Astrocyte (in vitro differentiated cells and primary cell): Measurements from ENCODE around the gene PLA2G2F. TPM values are rescaled to one million over a fixed set of nuclear protein-coding genes. Genes with fewer than 3 reads are reported as not detected.

Experiments
- DNase-seq: peaks from one replicate; pipeline ENCODE4 v3.0.0-alpha.2; 2010; ENCODE audit warnings: low read depth
- FAIRE-seq: peaks from 2 replicates; lab custom pipeline; 2011; peaks lifted over from hg19 to GRCh38; lab: Jason Lieb, UNC
- H2AFZ ChIP-seq: 2 replicates; pipeline ENCODE4 v1.6.0; 2012; ENCODE audit warnings: low read depth, low read length, inconsistent platforms
- H3K27ac ChIP-seq: 2 replicates; pipeline ENCODE4 v1.5.1; 2011; ENCODE audit warnings: low read depth, low read length, inconsistent platforms
- H3K27me3 ChIP-seq: 2 replicates; pipeline ENCODE4 v1.6.0; 2011; ENCODE audit warnings: low read length, inconsistent platforms; ENCODE audit not compliant: insufficient read depth
- H3K36me3 ChIP-seq: 2 replicates; pipeline ENCODE4 v1.5.1; 2011; ENCODE audit warnings: low read length, inconsistent platforms; ENCODE audit not compliant: insufficient read depth
- H3K4me1 ChIP-seq: 2 replicates; pipeline ENCODE4 v1.5.1; 2011; ENCODE audit warnings: low read length, inconsistent platforms; ENCODE audit not compliant: insufficient read depth
- H3K4me2 ChIP-seq: 2 replicates; pipeline ENCODE4 v1.6.0; 2012; ENCODE audit warnings: low read length, inconsistent platforms
- H3K4me3 ChIP-seq: 2 replicates; pipeline ENCODE4 v1.5.1; 2011; ENCODE audit warnings: low read depth, mild to moderate bottlenecking, low read length, inconsistent platforms; ENCODE audit not compliant: insufficient read depth
- H3K79me2 ChIP-seq: 2 replicates; pipeline ENCODE4 v1.6.0; 2012; ENCODE audit warnings: mild to moderate bottlenecking, low read length, inconsistent platforms; ENCODE audit not compliant: insufficient read depth
- H3K9ac ChIP-seq: 2 replicates; pipeline ENCODE4 v1.6.0; 2012; ENCODE audit warnings: mild to moderate bottlenecking, low read length, inconsistent platforms
- H3K9me3 ChIP-seq: 2 replicates; pipeline ENCODE4 v1.5.1; 2012; ENCODE audit warnings: low read depth, mild to moderate bottlenecking, low read length, inconsistent platforms; ENCODE audit not compliant: insufficient read depth
- H4K20me1 ChIP-seq: 2 replicates; pipeline ENCODE4 v1.6.0; 2012; ENCODE audit warnings: low read length, inconsistent platforms; ENCODE audit not compliant: insufficient read depth
- H3K27ac Mint-ChIP-seq: one replicate; pipeline ENCODE4 v1.8.0; 2021; ENCODE audit warnings: mild to moderate bottlenecking, mixed read lengths; ENCODE audit not compliant: unreplicated experiment
- H3K27me3 Mint-ChIP-seq: one replicate; pipeline ENCODE4 v1.8.0; 2021; ENCODE audit warnings: low read depth, mixed read lengths; ENCODE audit not compliant: unreplicated experiment
- H3K36me3 Mint-ChIP-seq: one replicate; pipeline ENCODE4 v1.8.0; 2021; ENCODE audit warnings: low read depth, mixed read lengths; ENCODE audit not compliant: unreplicated experiment
- H3K4me1 Mint-ChIP-seq: one replicate; pipeline ENCODE4 v1.8.0; 2021; ENCODE audit warnings: low read depth, mixed read lengths; ENCODE audit not compliant: unreplicated experiment
- H3K4me3 Mint-ChIP-seq: one replicate; pipeline ENCODE4 v1.8.0; 2021; ENCODE audit warnings: mild to moderate bottlenecking, moderate library complexity, mixed read lengths; ENCODE audit not compliant: unreplicated experiment
- H3K9me3 Mint-ChIP-seq: one replicate; pipeline ENCODE4 v1.8.0; 2021; ENCODE audit warnings: mild to moderate bottlenecking, mixed read lengths; ENCODE audit not compliant: unreplicated experiment
- EZH2 ChIP-seq: IDR thresholded peaks from 2 replicates; pipeline ENCODE4 v1.6.1; 2012; ENCODE audit warnings: mild to moderate bottlenecking, low read length, inconsistent platforms; ENCODE audit not compliant: insufficient read depth
- total RNA-seq: library from RNA; stranded (reverse); gene quantifications from 2 replicates; pipeline ENCODE4 v1.2.1, GENCODE V29; 2021
- TF ChIP-seq, protein P1 (sequence below): IDR thresholded peaks from 2 replicates; pipeline ENCODE4 v1.5.1; 2011; ENCODE audit warnings: low read depth, mild to moderate bottlenecking, inconsistent platforms, low read length, moderate library complexity; ENCODE audit not compliant: insufficient read depth

Gene PLA2G2F
- total RNA-seq, 1 donor from 2014 or later: 0.23 TPM

DNA sequence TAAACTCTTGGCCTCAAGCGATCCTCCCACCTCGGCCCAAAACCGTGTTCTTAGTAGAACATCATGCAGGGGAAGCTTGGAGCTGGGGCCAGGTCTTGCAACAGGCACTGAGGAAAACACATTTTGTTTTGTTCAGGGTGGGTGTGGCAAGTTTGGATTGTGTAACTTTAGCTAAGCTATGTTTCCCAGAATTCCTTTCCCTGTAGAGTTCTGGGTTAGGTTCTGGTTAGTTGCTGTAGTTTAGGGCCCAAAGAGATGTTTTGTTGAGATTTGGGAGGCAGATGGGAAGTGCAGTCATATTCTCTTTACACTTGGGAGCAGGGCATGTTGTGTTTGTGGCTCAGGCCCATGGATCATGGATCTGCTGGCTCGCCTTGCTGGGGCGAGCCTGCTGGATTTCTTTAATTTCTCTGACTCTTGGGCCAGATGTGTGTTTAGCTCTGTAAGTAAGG, 45.2 kb upstream of the PLA2G2F start:
- H3K79me2 ChIP-seq: no peaks in the 10 kb centered on the region
- no peaks in the 10 kb centered on the region for H3K36me3 ChIP-seq
- H3K9ac ChIP-seq: no peak overlapping the region
- no peak overlapping the region for H3K4me2 ChIP-seq
- no peak overlapping the region for H3K27ac ChIP-seq
- Mint-ChIP-seq H3K36me3 (no peaks in the 10 kb centered on the region), H3K4me3 (no peak overlapping the region), H3K27me3 (peaks cover 49% of the 10 kb centered on the region), H3K27ac (no peak overlapping the region), H3K9me3 (peaks cover 7% of the 10 kb centered on the region), H3K4me1 (no peaks in the 10 kb centered on the region)
- no peak overlapping the region for H3K4me3 ChIP-seq
- no peaks in the 10 kb centered on the region for H3K9me3 ChIP-seq
- DNase-seq (no peak), FAIRE-seq (no peak)
- peaks cover 27% of the 10 kb centered on the region for H3K27me3 ChIP-seq
- TF ChIP-seq, protein P1, sequence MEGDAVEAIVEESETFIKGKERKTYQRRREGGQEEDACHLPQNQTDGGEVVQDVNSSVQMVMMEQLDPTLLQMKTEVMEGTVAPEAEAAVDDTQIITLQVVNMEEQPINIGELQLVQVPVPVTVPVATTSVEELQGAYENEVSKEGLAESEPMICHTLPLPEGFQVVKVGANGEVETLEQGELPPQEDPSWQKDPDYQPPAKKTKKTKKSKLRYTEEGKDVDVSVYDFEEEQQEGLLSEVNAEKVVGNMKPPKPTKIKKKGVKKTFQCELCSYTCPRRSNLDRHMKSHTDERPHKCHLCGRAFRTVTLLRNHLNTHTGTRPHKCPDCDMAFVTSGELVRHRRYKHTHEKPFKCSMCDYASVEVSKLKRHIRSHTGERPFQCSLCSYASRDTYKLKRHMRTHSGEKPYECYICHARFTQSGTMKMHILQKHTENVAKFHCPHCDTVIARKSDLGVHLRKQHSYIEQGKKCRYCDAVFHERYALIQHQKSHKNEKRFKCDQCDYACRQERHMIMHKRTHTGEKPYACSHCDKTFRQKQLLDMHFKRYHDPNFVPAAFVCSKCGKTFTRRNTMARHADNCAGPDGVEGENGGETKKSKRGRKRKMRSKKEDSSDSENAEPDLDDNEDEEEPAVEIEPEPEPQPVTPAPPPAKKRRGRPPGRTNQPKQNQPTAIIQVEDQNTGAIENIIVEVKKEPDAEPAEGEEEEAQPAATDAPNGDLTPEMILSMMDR: no peak
- no peak for TF ChIP-seq EZH2
- no peaks in the 10 kb centered on the region for H4K20me1 ChIP-seq
- H3K4me1 ChIP-seq: no peaks in the 10 kb centered on the region
- H2AFZ ChIP-seq: no peak overlapping the region

DNA sequence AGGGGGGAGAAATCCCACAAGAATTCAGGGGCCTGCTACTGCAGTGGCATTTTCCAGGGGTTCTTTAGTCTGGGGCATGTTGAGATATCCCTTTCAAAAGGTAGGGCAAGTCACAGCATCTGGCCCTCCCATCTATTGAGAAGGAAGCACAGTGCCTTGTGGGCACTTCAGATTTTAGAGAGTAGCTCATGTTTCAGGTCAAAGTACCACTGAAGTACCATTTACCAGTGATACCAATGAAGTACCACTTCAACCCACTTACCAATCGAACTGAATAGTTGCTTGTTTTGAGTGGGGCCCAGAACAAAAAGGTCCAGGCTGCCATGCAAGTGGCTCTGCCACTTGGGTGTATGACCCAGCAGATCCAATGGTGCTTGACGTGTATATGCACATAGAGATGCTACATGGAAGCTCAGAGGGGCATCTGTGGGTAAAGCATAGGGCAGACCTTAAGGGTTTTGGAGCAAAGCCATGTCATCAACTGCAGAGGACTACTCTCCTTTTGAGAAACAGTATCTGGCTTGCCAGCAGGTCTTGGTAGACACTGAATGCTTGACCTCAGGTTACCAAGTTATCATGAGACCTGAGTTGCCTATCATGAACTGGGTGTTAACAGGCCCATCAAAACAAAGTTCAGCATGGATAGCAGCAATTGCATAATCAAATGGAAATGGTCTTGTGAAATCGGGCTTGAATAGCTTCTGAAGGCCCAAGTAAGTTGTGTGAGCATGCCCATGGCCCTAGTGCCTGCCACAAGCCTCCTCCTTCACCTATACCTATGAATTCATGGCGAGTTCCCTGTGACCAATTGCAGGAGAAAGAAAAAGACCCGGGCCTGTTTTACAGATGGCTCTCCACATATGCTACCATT, 43.3 kb upstream of the PLA2G2F start:
- Mint-ChIP-seq H3K9me3 (peaks cover 5% of the 10 kb centered on the region), H3K36me3 (no peaks in the 10 kb centered on the region), H3K4me1 (no peaks in the 10 kb centered on the region), H3K27ac (no peak overlapping the region), H3K4me3 (no peak overlapping the region), H3K27me3 (peaks cover 43% of the 10 kb centered on the region)
- H3K4me2 ChIP-seq: no peak overlapping the region
- H3K27me3 ChIP-seq: peaks cover 29% of the 10 kb centered on the region
- FAIRE-seq (no peak), DNase-seq (no peak)
- H3K79me2 ChIP-seq: no peaks in the 10 kb centered on the region
- no peaks in the 10 kb centered on the region for H4K20me1 ChIP-seq
- no peaks in the 10 kb centered on the region for H3K9me3 ChIP-seq
- H3K4me3 ChIP-seq: no peak overlapping the region
- no peak for TF ChIP-seq EZH2
- TF ChIP-seq, protein P1: no peak
- H3K9ac ChIP-seq: no peak overlapping the region
- no peak overlapping the region for H3K27ac ChIP-seq
- H2AFZ ChIP-seq: no peak overlapping the region
- no peaks in the 10 kb centered on the region for H3K4me1 ChIP-seq
- no peaks in the 10 kb centered on the region for H3K36me3 ChIP-seq
